GM12875 (cell line): ENCODE results near the gene SDHAF2.
"Not testable (repeated sequence)": the region's sequence is repeated elsewhere in the genome, so short reads cannot be mapped to it uniquely, and the experiment has no call there.

Experiments used
- H3K4me3 ChIP-seq: one replicate; pipeline ENCODE4 v1.5.1; 2011; ENCODE audit warnings: low read depth, low read length, control low read depth
- TF ChIP-seq, protein P1 (sequence below): IDR thresholded peaks from 2 replicates; pipeline ENCODE4 v1.5.1; 2011; ENCODE audit warnings: low read depth, mild to moderate bottlenecking, control low read depth, inconsistent platforms, low read length, moderate library complexity, borderline replicate concordance; ENCODE audit not compliant: insufficient read depth

SDHAF2 gene

DNA sequence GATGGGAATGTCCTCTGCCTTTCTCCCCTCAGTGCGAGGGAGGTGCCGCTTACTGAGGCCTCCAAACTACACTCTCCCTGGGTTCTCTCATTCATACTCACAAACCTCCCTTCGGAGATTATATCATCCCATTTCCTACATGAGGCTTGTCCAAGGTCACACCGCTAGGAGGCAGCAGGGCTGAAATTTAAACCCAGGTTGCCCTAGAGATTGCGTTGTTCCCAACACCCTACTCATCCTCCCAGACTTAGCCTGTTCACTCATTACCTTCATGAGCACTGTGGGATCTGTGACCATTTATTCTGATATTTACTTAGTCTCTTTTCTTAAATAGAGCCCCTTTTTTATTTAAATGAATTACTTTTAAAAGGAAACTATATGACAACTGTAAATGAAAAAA is 31.1 kb downstream of the SDHAF2 start:
- H3K4me3 ChIP-seq = no peak overlapping the region
- TF ChIP-seq, protein P1, sequence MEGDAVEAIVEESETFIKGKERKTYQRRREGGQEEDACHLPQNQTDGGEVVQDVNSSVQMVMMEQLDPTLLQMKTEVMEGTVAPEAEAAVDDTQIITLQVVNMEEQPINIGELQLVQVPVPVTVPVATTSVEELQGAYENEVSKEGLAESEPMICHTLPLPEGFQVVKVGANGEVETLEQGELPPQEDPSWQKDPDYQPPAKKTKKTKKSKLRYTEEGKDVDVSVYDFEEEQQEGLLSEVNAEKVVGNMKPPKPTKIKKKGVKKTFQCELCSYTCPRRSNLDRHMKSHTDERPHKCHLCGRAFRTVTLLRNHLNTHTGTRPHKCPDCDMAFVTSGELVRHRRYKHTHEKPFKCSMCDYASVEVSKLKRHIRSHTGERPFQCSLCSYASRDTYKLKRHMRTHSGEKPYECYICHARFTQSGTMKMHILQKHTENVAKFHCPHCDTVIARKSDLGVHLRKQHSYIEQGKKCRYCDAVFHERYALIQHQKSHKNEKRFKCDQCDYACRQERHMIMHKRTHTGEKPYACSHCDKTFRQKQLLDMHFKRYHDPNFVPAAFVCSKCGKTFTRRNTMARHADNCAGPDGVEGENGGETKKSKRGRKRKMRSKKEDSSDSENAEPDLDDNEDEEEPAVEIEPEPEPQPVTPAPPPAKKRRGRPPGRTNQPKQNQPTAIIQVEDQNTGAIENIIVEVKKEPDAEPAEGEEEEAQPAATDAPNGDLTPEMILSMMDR = no peak

DNA sequence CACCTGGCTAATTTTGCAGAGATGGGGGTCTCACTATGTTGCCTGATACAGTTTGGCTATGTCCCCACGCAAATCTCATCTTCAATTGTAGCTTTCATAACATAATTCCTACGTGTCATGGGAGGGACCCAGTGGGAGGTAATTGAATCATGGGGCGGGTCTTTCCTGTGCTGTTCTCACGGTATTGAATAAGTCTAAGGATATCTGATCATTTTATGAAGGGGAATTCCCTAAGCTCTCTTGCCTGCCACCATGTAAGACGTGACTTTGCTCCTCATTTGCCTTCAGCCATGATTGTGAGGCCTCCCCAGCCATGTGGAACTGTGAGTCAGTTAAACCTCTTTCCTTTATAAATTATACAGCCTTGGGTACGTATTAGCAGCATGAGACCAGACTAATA is 37.7 kb downstream of the SDHAF2 start:
- H3K4me3 ChIP-seq = not testable (repeated sequence)

DNA sequence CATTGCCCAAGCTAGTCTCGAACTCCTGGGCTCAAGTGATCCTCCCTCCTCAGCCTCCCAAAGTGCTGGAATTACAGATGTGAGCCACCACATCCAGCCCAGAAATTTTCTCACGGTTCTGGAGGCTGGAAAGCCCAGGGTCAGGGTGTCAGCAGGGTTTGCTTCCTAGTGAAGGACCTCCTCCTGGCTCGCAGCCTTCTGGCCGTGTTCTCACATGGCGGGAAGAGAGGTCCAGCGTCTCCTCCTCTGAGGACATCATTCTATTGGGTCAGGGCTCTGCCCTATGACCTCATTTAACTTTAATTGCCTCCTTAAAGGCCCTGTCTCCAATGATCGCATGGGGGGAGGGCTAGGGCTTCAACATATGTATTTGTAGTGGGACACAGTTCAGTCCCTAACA is 38.1 kb downstream of the SDHAF2 start:
- TF ChIP-seq, protein P1 = no peak

DNA sequence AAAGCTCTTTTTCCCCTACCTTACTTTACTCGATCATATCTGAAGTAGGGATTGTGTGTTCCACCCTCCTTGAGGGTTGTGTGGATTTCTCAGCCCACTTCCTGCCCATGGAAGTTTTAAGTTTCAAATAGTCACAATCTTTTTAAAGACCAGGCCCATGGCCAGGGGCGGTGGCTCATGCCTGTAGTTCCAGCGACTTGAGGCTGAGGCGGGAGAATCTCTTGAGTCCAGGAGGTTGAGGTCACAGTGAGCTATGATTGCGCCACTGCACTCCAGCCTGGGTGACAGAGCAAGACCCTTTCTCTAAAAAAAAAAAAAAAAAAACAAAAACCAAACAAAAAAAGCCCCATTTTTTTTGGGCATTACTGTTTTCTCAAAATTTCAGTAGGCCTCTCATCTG is 42.4 kb downstream of the SDHAF2 start:
- TF ChIP-seq, protein P1 = no peak
- no peak overlapping the region for H3K4me3 ChIP-seq

More for the DNA sequence above, 38.1 kb downstream of the SDHAF2 start:
- no peak overlapping the region for H3K4me3 ChIP-seq

DNA sequence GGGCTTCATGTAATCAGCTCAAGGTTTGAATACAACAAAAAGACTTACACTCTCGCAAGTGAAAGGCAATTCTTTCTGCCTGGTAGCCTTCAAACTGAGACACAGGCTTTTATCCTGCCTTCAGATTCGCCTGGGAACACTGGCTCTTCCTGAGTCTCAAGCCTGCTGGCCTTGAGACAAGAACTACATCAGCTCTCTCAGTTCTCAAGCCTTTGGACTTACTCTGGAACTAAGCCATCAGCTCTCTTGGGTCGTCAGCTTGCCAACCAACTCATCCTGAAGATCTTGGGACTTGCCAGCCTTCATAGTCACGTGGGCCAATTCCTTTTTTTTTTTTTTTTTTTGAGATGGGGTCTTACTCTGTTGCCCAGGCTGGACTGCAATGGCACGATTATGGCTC is 42.9 kb downstream of the SDHAF2 start:
- no peak overlapping the region for H3K4me3 ChIP-seq
- TF ChIP-seq, protein P1 = no peak

DNA sequence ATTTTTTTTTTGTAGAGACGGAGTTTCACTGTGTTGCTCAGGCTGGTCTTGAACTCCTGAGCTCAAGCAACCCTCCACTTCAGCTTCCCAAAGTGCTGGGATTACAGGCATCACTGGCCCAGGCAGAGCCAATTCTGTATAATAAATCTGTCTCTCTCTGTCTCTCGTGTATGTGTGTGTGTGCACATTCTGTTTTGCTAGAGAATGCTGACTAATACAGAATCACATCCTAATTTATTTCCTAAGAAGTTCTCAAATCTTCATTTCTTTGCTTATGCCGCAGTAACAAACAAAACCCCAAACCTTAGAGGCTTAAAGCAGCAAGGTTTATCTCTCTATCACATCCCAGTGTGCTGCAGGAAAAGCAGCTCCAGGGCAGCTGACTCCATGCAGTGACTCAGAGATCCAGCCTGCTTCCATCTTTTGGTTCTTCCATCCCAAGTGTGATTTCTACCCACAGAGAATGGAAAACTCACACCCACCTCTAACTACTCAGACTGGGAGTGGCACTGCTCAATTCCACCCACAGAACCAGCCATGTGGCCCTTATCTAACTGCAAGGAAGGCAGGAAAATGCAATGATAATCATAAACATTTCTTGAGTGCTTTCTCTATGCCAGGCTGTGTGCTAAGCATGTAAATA is 43.6 kb downstream of the SDHAF2 start:
- TF ChIP-seq, protein P1 = no peak
- H3K4me3 ChIP-seq = no peak overlapping the region

DNA sequence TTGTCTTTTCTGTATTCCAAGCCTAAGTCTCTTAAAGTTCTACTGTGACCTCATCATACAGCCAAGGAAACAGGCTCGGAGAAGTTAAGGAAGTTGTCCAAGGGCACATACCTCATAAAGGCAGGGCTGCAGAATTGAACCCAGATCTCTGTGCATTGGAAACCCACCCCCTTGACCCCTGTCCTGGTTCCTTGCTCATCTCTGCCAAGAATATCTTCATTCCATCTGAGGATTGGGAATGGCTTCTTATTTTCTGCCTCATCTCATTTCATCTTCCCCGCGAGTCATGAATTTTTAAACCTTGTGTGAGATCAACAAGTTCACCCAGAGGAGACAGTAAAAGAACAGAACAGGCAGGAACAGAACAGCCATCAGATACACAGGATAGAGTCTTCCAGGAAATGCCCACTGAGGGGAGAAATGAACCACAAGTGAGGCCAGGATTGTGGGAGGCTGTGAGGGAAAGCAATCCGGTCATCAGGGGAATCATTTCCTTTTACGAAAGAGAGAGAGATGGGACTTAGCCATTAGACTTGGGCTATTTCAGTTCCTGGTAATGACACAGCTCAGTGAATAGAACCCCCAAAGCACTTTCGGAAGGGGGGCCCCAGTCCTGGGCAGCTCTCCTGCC is 44.2 kb downstream of the SDHAF2 start:
- no peak overlapping the region for H3K4me3 ChIP-seq
- TF ChIP-seq, protein P1 = no peak
